Activated CD4-positive, alpha-beta T cell treated with anti-CD3 and anti-CD28 coated beads, Interleukin-2, amount 10 ng/mL, durations not matched to agents 7 days and 5 days (primary cell): ENCODE data around the gene MRPL3. TPM values are rescaled to one million over a fixed set of nuclear protein-coding genes. Genes with fewer than 3 reads are reported as not detected.

Experiments
- CTCF ChIA-PET: fragments of 350-600 bp; sonication (Branson Sonifier 250); formaldehyde crosslinking; loops from one replicate; lab custom pipeline; 2021; ENCODE audit warnings: antibody characterized with exemption; lab: Charles Lee
- POLR2A ChIA-PET: fragments of 350-600 bp; sonication (Branson Sonifier 250); formaldehyde crosslinking; loops from one replicate; lab custom pipeline; 2021; ENCODE audit warnings: antibody characterized with exemption; lab: Charles Lee
- DNase-seq: peaks from one replicate; pipeline ENCODE4 v3.0.0-alpha.2; 2020
- H3K27ac Mint-ChIP-seq: one replicate; pipeline ENCODE4 v1.8.0; 2021; ENCODE audit warnings: mild to moderate bottlenecking, moderate library complexity, mixed read lengths
- H3K27me3 Mint-ChIP-seq: one replicate; pipeline ENCODE4 v1.8.0; 2021; ENCODE audit warnings: mixed read lengths
- H3K36me3 Mint-ChIP-seq: one replicate; pipeline ENCODE4 v1.8.0; 2021; ENCODE audit warnings: low read depth, mixed read lengths
- H3K4me1 Mint-ChIP-seq: one replicate; pipeline ENCODE4 v1.8.0; 2021; ENCODE audit warnings: mixed read lengths
- H3K4me3 Mint-ChIP-seq: one replicate; pipeline ENCODE4 v1.8.0; 2021; ENCODE audit warnings: mild to moderate bottlenecking, moderate library complexity, mixed read lengths
- H3K9me3 Mint-ChIP-seq: one replicate; pipeline ENCODE4 v1.8.0; 2021; ENCODE audit warnings: mixed read lengths
- total RNA-seq, 2 experiments: library from RNA; stranded (reverse); gene quantifications; one replicate each; pipeline ENCODE4 v1.2.3, GENCODE V29; 2021

MRPL3 gene
- total RNA-seq, 2 experiments from 2014 or later, result 66.3 to 86.7 TPM

DNA sequence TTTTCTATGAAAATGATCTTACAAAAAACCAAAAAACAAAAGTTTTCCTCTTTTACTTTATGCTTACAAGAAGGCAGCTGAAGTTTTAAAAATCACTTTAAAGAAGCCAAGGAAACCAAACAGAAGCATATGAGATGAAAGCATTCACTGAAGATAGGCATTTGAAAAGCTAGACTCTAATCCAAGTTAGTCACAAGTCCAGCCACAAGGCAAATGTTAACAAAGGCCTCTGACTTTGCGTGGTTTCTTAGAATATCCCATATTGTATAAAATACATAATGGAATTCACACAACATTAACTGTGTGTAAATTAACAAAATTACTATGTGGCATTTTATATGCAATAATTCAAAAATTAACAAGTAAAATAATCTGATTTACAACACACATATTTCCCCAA is 17.7 kb downstream of the MRPL3 start:
- ChIA-PET POLR2A (no interaction called here), CTCF (interaction anchor here (1.6 kb wide), 1 partner anchor 13 kb away, joined by 5 read pairs; no protein-coding TSS in a partner anchor)
- H3K36me3 Mint-ChIP-seq, result peaks cover 33% of the 10 kb centered on the region
- DNase-seq, result no peak
- peaks cover 21% of the 10 kb centered on the region for H3K4me1 Mint-ChIP-seq
- H3K9me3 Mint-ChIP-seq, result peaks cover 2% of the 10 kb centered on the region
- H3K27ac Mint-ChIP-seq, result no peak overlapping the region
- H3K4me3 Mint-ChIP-seq, result no peak overlapping the region
- H3K27me3 Mint-ChIP-seq, result no peaks in the 10 kb centered on the region

DNA sequence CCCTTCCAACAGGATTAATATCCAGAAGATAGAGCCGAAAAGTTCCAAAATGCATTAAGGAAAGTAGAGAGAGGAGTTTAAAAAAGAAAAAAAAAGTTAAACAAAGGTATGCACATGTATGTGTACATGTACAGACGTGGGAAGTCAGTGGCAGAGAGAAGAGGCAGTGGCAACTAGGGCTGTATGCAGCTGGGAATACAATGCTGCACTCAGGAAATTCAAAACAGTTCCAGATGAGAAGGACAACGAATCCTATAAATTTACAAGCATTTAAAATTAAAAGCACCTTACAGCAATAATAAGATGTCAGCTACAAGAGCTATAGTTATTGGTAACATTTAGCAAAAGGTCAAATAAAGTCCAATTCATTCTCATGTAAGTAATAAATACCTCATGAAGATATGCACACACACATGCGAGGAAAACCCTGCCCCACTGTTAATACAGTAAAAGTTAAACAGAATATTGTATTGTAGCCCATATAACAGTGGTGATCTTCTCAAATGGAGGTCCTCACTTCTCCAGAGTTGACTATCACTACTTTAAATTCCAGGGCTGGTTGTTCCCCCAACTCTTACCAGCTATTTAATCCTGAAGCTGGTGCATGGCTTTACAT is 18.2 kb downstream of the MRPL3 start:
- Mint-ChIP-seq H3K9me3 (peaks cover 2% of the 10 kb centered on the region), H3K27ac (no peak overlapping the region), H3K27me3 (no peaks in the 10 kb centered on the region), H3K36me3 (peaks cover 36% of the 10 kb centered on the region), H3K4me3 (no peak overlapping the region), H3K4me1 (peaks cover 21% of the 10 kb centered on the region)
- POLR2A ChIA-PET, result no interaction called here
- no peak for DNase-seq
- CTCF ChIA-PET, result interaction anchor here (1.6 kb wide), 1 partner anchor 12 kb away, joined by 5 read pairs; no protein-coding TSS in a partner anchor

DNA sequence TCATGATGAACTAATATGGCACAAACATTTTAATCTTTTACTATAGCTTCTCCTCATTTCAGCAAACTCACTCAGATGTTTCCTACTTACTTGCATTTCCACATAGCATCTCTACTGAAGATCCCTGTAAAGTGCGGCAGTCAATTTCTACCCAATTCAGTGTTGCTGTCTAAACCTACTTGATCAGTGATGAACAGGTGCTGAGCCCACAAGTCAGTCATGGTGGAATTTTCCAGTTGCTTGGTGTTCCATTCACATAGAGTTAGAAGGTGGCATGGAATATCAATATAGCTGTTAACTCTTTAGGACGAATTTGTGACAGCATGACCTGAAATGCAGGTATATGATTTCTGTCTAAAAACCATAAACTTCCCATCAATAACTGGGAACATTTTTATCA is 22.7 kb downstream of the MRPL3 start:
- Mint-ChIP-seq H3K36me3 (peaks cover 29% of the 10 kb centered on the region), H3K27ac (no peak overlapping the region), H3K9me3 (no peaks in the 10 kb centered on the region), H3K4me3 (no peak overlapping the region), H3K27me3 (no peaks in the 10 kb centered on the region), H3K4me1 (peaks cover 3% of the 10 kb centered on the region)
- DNase-seq, result no peak
- ChIA-PET POLR2A (interaction anchor here (0.5 kb wide), 1 partner anchor 36 kb away, joined by 3 read pairs; no protein-coding TSS in a partner anchor), CTCF (interaction anchor here (1.4 kb wide), 1 partner anchor 11 kb away, joined by 3 read pairs; no protein-coding TSS in a partner anchor)

DNA sequence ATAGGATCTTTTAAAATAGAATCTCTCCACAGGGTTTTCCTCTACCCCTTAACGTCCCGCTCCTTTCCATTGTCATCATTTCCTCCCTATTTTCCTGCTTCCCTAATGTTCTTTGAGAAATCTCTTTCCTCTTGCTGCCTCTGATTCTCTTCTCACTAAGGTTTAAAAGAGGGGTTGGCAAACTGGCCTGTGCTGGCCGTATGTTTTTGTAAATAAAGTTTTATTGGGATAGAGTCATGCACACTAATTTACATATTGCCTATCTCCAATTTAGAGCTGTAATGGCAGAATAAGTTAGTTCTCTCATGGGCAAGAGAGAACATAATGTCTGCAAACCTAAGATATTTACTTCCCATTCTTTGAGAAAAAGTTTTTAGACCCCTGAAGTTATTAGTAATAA is 25.0 kb downstream of the MRPL3 start:
- ChIA-PET POLR2A (no interaction called here), CTCF (no interaction called here)
- peaks cover 35% of the 10 kb centered on the region for H3K36me3 Mint-ChIP-seq
- H3K27me3 Mint-ChIP-seq, result no peaks in the 10 kb centered on the region
- H3K9me3 Mint-ChIP-seq, result no peaks in the 10 kb centered on the region
- H3K4me3 Mint-ChIP-seq, result no peak overlapping the region
- H3K4me1 Mint-ChIP-seq, result peaks cover 7% of the 10 kb centered on the region
- no peak for DNase-seq
- no peak overlapping the region for H3K27ac Mint-ChIP-seq

DNA sequence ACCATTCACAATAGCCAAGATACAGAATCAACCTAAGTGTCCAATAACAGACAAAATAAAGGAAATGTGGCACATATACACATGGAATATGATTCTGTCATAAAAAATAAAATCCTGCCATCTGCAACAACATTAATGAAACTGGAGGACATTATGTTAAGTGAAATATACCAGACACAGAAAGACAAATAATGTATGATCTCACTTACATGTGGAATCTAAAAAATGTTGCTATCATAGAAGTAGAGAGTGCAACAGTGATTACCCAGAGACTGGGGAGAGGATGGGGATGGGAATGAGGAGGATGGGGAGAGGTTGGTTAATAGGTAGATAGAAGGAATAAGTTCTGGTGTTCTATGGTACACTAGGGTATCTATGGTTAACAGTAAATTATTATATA is 28.7 kb downstream of the MRPL3 start:
- H3K4me1 Mint-ChIP-seq, result peaks cover 13% of the 10 kb centered on the region
- DNase-seq, result no peak
- no peak overlapping the region for H3K4me3 Mint-ChIP-seq
- H3K27ac Mint-ChIP-seq, result no peak overlapping the region
- POLR2A ChIA-PET, result no interaction called here
- CTCF ChIA-PET, result interaction anchor here (0.6 kb wide), 1 partner anchor 33 kb away, joined by 8 read pairs; no protein-coding TSS in a partner anchor
- no peaks in the 10 kb centered on the region for H3K9me3 Mint-ChIP-seq
- no peaks in the 10 kb centered on the region for H3K27me3 Mint-ChIP-seq
- H3K36me3 Mint-ChIP-seq, result peaks cover 50% of the 10 kb centered on the region

DNA sequence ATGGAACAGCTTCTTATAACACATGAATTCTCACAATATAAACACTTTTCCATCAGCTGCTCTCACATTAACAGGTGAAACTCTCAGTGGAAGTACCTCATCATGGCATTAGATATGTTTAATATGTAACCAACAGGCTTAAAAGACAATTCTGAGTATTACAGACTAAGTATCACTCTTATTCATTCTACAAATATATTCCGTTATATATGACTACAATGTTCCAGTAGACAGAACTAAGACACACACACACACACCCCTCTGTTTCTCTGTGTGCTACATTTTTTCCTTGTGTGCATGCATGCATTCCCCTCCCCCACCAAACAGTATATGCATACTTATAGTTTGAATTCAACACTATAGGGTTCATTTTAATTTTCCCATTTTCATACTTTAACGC is 32.4 kb downstream of the MRPL3 start:
- DNase-seq, result no peak
- Mint-ChIP-seq H3K27ac (no peak overlapping the region), H3K4me3 (no peak overlapping the region), H3K36me3 (peaks cover 50% of the 10 kb centered on the region), H3K4me1 (peaks cover 13% of the 10 kb centered on the region), H3K27me3 (no peaks in the 10 kb centered on the region), H3K9me3 (no peaks in the 10 kb centered on the region)
- ChIA-PET POLR2A (no interaction called here), CTCF (interaction anchor here (1.3 kb wide), 1 partner anchor 28 kb away, joined by 3 read pairs; no protein-coding TSS in a partner anchor)

DNA sequence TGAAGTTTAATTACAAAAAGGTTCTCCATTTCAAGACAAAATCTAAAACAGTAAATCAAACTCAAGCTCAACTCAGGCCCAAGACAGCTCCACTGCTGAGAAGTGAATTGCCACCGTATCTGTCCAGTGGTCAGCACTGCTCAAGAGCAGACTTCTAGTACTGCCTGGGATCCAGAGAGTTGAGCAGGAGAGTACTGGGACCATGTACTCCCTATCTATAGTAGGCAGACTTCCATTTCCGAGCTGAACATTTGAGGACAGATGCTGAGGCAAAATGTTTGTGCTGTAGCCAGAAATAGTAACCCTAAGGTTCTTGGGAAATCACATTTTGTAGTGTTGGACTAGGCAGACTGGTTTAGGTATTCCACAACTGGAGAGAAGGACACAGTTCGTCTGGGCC is 44.1 kb downstream of the MRPL3 start:
- POLR2A ChIA-PET, result no interaction called here
- no peaks in the 10 kb centered on the region for H3K27me3 Mint-ChIP-seq
- no peak for DNase-seq
- no peaks in the 10 kb centered on the region for H3K4me1 Mint-ChIP-seq
- H3K27ac Mint-ChIP-seq, result no peak overlapping the region
- CTCF ChIA-PET, result no interaction called here
- no peaks in the 10 kb centered on the region for H3K9me3 Mint-ChIP-seq
- H3K36me3 Mint-ChIP-seq, result peaks cover 29% of the 10 kb centered on the region
- H3K4me3 Mint-ChIP-seq, result no peak overlapping the region

DNA sequence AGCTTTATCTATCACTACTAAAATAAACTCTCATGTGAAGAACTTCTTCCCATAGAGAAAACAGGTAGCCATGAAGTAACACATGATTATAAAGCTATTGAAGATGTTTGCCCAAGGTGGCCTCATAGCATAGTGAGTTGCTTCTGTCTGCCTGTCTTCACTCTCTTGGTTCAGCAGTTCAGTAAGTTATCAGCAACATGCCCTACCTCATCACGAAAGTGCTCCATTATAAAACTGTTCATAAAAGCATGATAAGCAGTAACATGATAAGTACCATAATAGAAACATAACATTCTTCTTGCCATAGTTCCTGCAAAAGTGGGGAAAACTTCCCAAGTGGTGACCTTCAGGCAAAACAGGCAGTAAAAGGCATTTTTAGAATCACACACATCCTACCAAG is 45.6 kb downstream of the MRPL3 start:
- no peak for DNase-seq
- CTCF ChIA-PET, result no interaction called here
- Mint-ChIP-seq H3K27ac (no peak overlapping the region), H3K4me1 (no peaks in the 10 kb centered on the region), H3K36me3 (peaks cover 19% of the 10 kb centered on the region), H3K4me3 (no peak overlapping the region), H3K9me3 (no peaks in the 10 kb centered on the region), H3K27me3 (no peaks in the 10 kb centered on the region)
- POLR2A ChIA-PET, result no interaction called here

DNA sequence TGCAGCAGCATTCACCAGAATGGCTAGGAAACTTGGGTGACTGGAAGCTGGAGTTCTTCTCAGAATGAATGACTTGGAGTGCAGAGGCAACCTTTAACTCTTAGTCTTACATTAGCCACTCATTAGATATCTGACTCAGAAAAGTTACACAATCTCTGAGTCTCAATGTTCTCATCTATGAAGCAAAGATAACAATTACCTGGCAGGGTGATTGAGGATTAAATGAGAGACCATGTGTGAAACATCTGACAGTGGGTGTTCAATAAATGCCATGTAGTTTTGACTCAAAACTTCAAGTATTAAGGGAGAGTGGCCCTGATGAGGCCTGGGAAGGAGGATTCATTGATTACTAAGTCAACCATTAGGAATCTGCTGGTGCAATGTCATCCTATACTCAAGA is 48.3 kb downstream of the MRPL3 start:
- no peaks in the 10 kb centered on the region for H3K9me3 Mint-ChIP-seq
- CTCF ChIA-PET, result interaction anchor here (1.0 kb wide), 1 partner anchor 10 kb away, joined by 3 read pairs; no protein-coding TSS in a partner anchor
- DNase-seq, result no peak
- no peak overlapping the region for H3K4me3 Mint-ChIP-seq
- no peaks in the 10 kb centered on the region for H3K27me3 Mint-ChIP-seq
- no peaks in the 10 kb centered on the region for H3K4me1 Mint-ChIP-seq
- H3K27ac Mint-ChIP-seq, result no peak overlapping the region
- H3K36me3 Mint-ChIP-seq, result peaks cover 9% of the 10 kb centered on the region
- POLR2A ChIA-PET, result no interaction called here

DNA sequence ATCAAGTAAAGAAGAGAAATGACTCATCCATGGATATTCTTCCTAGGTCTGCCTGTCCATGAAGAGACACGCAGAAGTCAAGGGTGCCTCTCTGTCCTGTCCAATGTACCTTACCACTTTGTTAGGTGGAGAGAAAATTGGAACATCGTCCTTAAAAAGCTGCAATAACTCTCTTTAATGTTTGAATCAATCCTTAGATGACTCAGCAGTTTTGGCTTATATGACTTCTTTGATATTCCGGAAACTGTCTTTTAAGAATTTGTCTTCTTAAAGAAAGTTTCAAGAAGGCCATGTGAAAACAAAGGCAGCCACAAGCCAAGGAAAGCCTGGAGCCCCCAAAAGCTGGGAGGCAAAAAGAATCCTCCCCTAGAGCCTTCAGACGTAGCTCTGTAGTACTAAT is 49.2 kb downstream of the MRPL3 start:
- Mint-ChIP-seq H3K27me3 (no peaks in the 10 kb centered on the region), H3K9me3 (no peaks in the 10 kb centered on the region), H3K36me3 (peaks cover 3% of the 10 kb centered on the region), H3K4me1 (no peaks in the 10 kb centered on the region), H3K4me3 (no peak overlapping the region), H3K27ac (no peak overlapping the region)
- ChIA-PET CTCF (interaction anchor here (1.0 kb wide), 1 partner anchor 9 kb away, joined by 3 read pairs; no protein-coding TSS in a partner anchor), POLR2A (no interaction called here)
- DNase-seq, result no peak

DNA sequence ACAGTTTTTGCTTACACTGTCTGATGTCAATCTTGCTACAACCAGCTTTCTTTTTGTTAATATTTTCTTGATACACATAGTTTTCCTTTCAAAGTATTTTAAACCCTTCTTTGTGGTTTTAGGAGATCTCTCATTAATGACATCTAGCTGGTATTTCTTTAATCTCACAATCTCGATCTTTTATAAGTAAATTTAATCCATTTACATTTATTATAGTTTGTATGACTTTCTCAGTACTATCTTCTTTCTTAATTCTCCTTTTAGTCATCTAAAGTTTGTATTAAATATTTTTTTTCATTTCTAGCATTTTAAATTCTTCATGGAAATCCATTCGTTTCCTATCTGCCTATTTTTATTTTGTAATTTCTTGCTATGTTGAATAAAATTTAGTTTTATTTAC is 55.4 kb downstream of the MRPL3 start:
- CTCF ChIA-PET, result no interaction called here

DNA sequence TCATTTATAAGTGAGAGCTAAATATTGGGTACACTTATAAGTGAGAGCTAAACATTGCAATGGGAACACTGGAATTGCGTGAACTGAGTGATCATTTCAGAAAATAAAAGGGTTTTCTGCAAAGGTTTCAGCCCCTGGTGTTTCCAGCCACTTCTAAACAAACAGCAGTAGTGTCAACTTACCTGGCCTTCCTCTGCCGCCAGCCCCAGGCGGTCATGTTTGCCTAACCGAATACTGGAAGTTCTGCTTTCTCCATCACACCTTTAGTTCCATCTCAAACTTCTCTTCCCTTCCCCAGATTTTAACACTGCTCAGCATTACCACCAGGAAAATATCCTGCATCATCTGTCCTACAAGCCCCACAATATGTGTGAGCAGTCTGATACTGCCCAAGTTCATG is 58.6 kb downstream of the MRPL3 start:
- ChIA-PET CTCF (interaction anchor here (0.6 to 0.9 kb wide), 3 partner anchors 10 to 668 kb away, joined by 3 read pairs; no protein-coding TSS in a partner anchor), POLR2A (interaction anchor here (0.7 kb wide), 1 partner anchor 36 kb away, joined by 3 read pairs; no protein-coding TSS in a partner anchor)
- peaks cover 4% of the 10 kb centered on the region for H3K9me3 Mint-ChIP-seq
- H3K27me3 Mint-ChIP-seq, result peaks cover 3% of the 10 kb centered on the region
- no peak for DNase-seq
- no peak overlapping the region for H3K27ac Mint-ChIP-seq
- H3K36me3 Mint-ChIP-seq, result no peaks in the 10 kb centered on the region
- no peaks in the 10 kb centered on the region for H3K4me1 Mint-ChIP-seq
- no peak overlapping the region for H3K4me3 Mint-ChIP-seq

More for the DNA sequence above, 55.4 kb downstream of the MRPL3 start:
- no peak overlapping the region for H3K27ac Mint-ChIP-seq
- peaks cover 4% of the 10 kb centered on the region for H3K9me3 Mint-ChIP-seq
- POLR2A ChIA-PET, result no interaction called here
- no peaks in the 10 kb centered on the region for H3K27me3 Mint-ChIP-seq
- no peak for DNase-seq
- no peaks in the 10 kb centered on the region for H3K4me1 Mint-ChIP-seq
- no peak overlapping the region for H3K4me3 Mint-ChIP-seq
- no peaks in the 10 kb centered on the region for H3K36me3 Mint-ChIP-seq

DNA sequence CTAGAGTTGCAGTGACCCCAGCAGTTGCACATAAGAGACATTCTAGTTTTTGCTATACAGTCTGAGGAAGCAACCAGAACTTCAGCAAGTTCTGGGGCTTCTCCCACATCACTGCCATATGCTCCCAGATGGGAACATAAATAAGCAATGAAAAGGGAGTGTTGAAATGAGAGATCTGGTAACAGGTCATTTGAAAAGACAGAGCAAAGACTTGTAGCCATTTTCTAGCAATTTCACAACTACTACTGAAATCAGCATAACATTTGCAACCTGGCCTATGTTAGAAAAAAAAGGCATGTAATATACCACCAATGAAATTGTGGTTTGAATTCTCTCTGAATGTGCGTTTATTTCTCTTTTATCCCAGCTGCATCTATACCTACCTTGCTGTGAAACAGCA is 63.7 kb downstream of the MRPL3 start:
- H3K36me3 Mint-ChIP-seq, result no peaks in the 10 kb centered on the region
- H3K27me3 Mint-ChIP-seq, result peaks cover 8% of the 10 kb centered on the region
- no peak overlapping the region for H3K27ac Mint-ChIP-seq
- ChIA-PET CTCF (no interaction called here), POLR2A (no interaction called here)
- H3K9me3 Mint-ChIP-seq, result no peaks in the 10 kb centered on the region
- no peak overlapping the region for H3K4me3 Mint-ChIP-seq
- H3K4me1 Mint-ChIP-seq, result no peaks in the 10 kb centered on the region
- DNase-seq, result no peak
